HCT116 (cell line): ENCODE results near the gene TTYH2. TPM values are rescaled to one million over a fixed set of nuclear protein-coding genes. Genes with fewer than 3 reads are reported as not detected.

Source experiments
- ATAC-seq: fragments of 200-7000 bp; cut with Tn5 transposase; 2 replicates; pipeline ENCODE4 v1.9.1; 2020; ENCODE audit warnings: mild to moderate bottlenecking, moderate library complexity
- BruUV-seq: library from RNA; stranded (reverse); fragments of 400-500 nt; replicated peaks from 2 replicates; lab custom pipeline; 2021; lab: Mats Ljungman, UMichigan
- CTCF ChIA-PET: fragments of 300-600 bp; sonication (Branson Sonifier 250); formaldehyde crosslinking; loops from one replicate; lab custom pipeline; 2021; ENCODE audit warnings: antibody characterized with exemption; lab: Charles Lee
- POLR2A ChIA-PET: fragments of 300-600, 350-600 bp; sonication (Branson Sonifier 250); formaldehyde crosslinking; loops from one replicate; lab custom pipeline; 2021; ENCODE audit warnings: antibody characterized with exemption; lab: Charles Lee
- RAD21 ChIA-PET, 2 experiments: fragments of 300-600 bp; sonication (Branson Sonifier 250); formaldehyde crosslinking; loops; one replicate each; lab custom pipeline; 2023; ENCODE audit warnings: low total read pairs in 2 of 2; ENCODE audit not compliant: uncharacterized antibody in 2 of 2, unreplicated experiment in 2 of 2, low non-redundant PET in 1 of 2; lab: Charles Lee
- DNase-seq: peaks from one replicate; pipeline ENCODE4 v3.0.0-alpha.2; 2010; ENCODE audit warnings: low read depth, low spot score
- H2AFZ ChIP-seq: fragments of 200-600 bp; shearing (Covaris generic), sonication (generic); 2 replicates; pipeline ENCODE4 v1.6.1; 2017; ENCODE audit warnings: low read depth, mixed run types, mixed read lengths, antibody characterized with exemption, low read length; ENCODE audit not compliant: poor library complexity, severe bottlenecking
- H3K27ac ChIP-seq: 2 replicates; pipeline ENCODE4 v1.5.1; 2012; ENCODE audit warnings: low read depth, low read length
- H3K27me3 ChIP-seq: fragments of 200-600 bp; sonication (generic); 2 replicates; pipeline ENCODE4 v1.6.1; 2016; ENCODE audit warnings: mixed run types, low read length, mixed read lengths; ENCODE audit not compliant: insufficient read depth
- H3K36me3 ChIP-seq, 2 experiments: fragments of 200-500 bp in 1 of 2; fragments of 200-600 bp in 1 of 2; sonication (Bioruptor generic) in 1 of 2; sonication (generic) in 1 of 2; 2 replicates each; pipeline versions ENCODE4 v1.5.1 to v1.6.1; 2014 to 2016; ENCODE audit warnings: low read length in 2 of 2, inconsistent platforms in 1 of 2, mixed read lengths in 1 of 2, mixed run types in 1 of 2; ENCODE audit not compliant: insufficient read depth in 2 of 2, control insufficient read depth in 1 of 2
- H3K4me1 ChIP-seq, 2 experiments: fragments of 200-600 bp in 1 of 2; sonication (generic) in 1 of 2; 2 replicates each; pipeline versions ENCODE4 v1.5.1 to v1.6.1; 2012 to 2017; ENCODE audit warnings: low read length in 2 of 2, inconsistent platforms in 1 of 2, mild to moderate bottlenecking in 1 of 2, mixed read lengths in 1 of 2, mixed run types in 1 of 2, moderate library complexity in 1 of 2; ENCODE audit not compliant: insufficient read depth in 2 of 2, control insufficient read depth in 1 of 2
- H3K4me2 ChIP-seq: fragments of 200-600 bp; sonication (generic); 2 replicates; pipeline ENCODE4 v1.6.1; 2017; ENCODE audit warnings: mixed run types, low read length, mixed read lengths
- H3K4me3 ChIP-seq, 2 experiments: fragments of 200-600 bp in 1 of 2; sonication (generic) in 1 of 2; replicated peaks in 1 of 2; 2 replicates each; pipeline ENCODE4 v1.5.1; 2011 to 2016; ENCODE audit warnings: low read length in 2 of 2, control low read depth in 1 of 2, low read depth in 1 of 2, mild to moderate bottlenecking in 1 of 2, mixed read lengths in 1 of 2, mixed run types in 1 of 2
- H3K79me2 ChIP-seq: fragments of 200-600 bp; sonication (generic); 2 replicates; pipeline ENCODE4 v1.6.1; 2017; ENCODE audit warnings: mild to moderate bottlenecking, mixed run types, low read length, moderate library complexity, mixed read lengths; ENCODE audit not compliant: insufficient read depth
- H3K9ac ChIP-seq: fragments of 200-600 bp; sonication (generic); 2 replicates; pipeline ENCODE4 v1.6.1; 2016; ENCODE audit warnings: low read length, mixed read lengths
- H3K9me2 ChIP-seq: fragments of 200-600 bp; sonication (generic), shearing (Covaris generic); 2 replicates; pipeline ENCODE4 v1.6.1; 2017; ENCODE audit warnings: mixed run types, mild to moderate bottlenecking, moderate library complexity; ENCODE audit not compliant: insufficient read depth
- H3K9me3 ChIP-seq, 2 experiments: fragments of 200-500 bp in 1 of 2; fragments of 200-600 bp in 1 of 2; sonication (Bioruptor generic) in 1 of 2; sonication (generic) in 1 of 2; 2 replicates each; pipeline ENCODE4 v1.6.1; 2014 to 2017; ENCODE audit warnings: low read length in 2 of 2, mixed read lengths in 2 of 2, inconsistent platforms in 1 of 2, low read depth in 1 of 2, mild to moderate bottlenecking in 1 of 2, mixed run types in 1 of 2, moderate library complexity in 1 of 2; ENCODE audit not compliant: control insufficient read depth in 1 of 2, insufficient read depth in 1 of 2
- H4K20me1 ChIP-seq: fragments of 200-600 bp; sonication (generic), shearing (Covaris generic); 2 replicates; pipeline ENCODE4 v1.6.1; 2017; ENCODE audit warnings: mixed run types, mild to moderate bottlenecking, moderate library complexity; ENCODE audit not compliant: insufficient read depth
- CBX3 ChIP-seq: IDR thresholded peaks from 2 replicates; pipeline ENCODE4 v1.6.1; 2012; ENCODE audit warnings: low read depth
- CEBPB ChIP-seq: IDR thresholded peaks from 2 replicates; pipeline ENCODE4 v1.6.1; 2012; ENCODE audit warnings: low read depth
- EGR1 ChIP-seq: IDR thresholded peaks from 2 replicates; pipeline ENCODE4 v1.6.1; 2012; ENCODE audit warnings: low read depth
- ELF1 ChIP-seq: IDR thresholded peaks from 2 replicates; pipeline ENCODE4 v1.6.1; 2012; ENCODE audit warnings: low read depth, borderline replicate concordance
- EZH2 ChIP-seq: fragments of 200-600 bp; sonication (generic); IDR thresholded peaks from 2 replicates; pipeline ENCODE4 v1.6.1; 2017; ENCODE audit warnings: antibody characterized with exemption, mixed run types
- EZH2phosphoT487 ChIP-seq: fragments of 200-600 bp; IDR thresholded peaks from 2 replicates; pipeline ENCODE4 v1.6.1; 2018; ENCODE audit warnings: antibody characterized with exemption, borderline replicate concordance
- FOSL1 ChIP-seq: IDR thresholded peaks from 2 replicates; pipeline ENCODE4 v1.6.1; 2012; ENCODE audit warnings: low read depth
- JUND ChIP-seq: IDR thresholded peaks from 2 replicates; pipeline ENCODE4 v1.6.1; 2012
- POLR2A ChIP-seq: IDR thresholded peaks from 2 replicates; pipeline ENCODE4 v1.7.0; 2011; ENCODE audit warnings: borderline replicate concordance; ENCODE audit not compliant: insufficient read depth, insufficient read length; ENCODE audit errors: extremely low read depth
- POLR2AphosphoS5 ChIP-seq: IDR thresholded peaks from 2 replicates; pipeline ENCODE4 v1.6.1; 2011; ENCODE audit warnings: mild to moderate bottlenecking, low read depth, low read length, moderate library complexity
- RAD21 ChIP-seq: IDR thresholded peaks from 2 replicates; pipeline ENCODE4 v1.6.1; 2012; ENCODE audit warnings: low read depth, mild to moderate bottlenecking
- YY1 ChIP-seq: IDR thresholded peaks from 2 replicates; pipeline ENCODE4 v1.6.1; 2011; ENCODE audit warnings: low read length, low read depth, moderate library complexity, mild to moderate bottlenecking; ENCODE audit not compliant: insufficient replicate concordance; ENCODE audit errors: extremely low read depth
- ZNF274 ChIP-seq: fragments of 200-500 bp; sonication (Bioruptor generic); IDR thresholded peaks from 2 replicates; pipeline ENCODE4 v1.6.1; 2014; ENCODE audit warnings: mild to moderate bottlenecking, low read depth, low read length, inconsistent platforms
- intact Hi-C: fragments of 100-400 bp; cut with micrococcal nuclease; formaldehyde crosslinking; loops from 2 replicates; pipeline ENCODE4 v1.10.0; 2022
- total RNA-seq: library from RNA; stranded (reverse); gene quantifications from one replicate; pipeline ENCODE4 v1.2.1, GENCODE V29; 2021; ENCODE audit not compliant: unreplicated experiment
- TF ChIP-seq, protein P1 (sequence below), 3 experiments: fragments of 200-600 bp in 1 of 3; sonication (generic) in 1 of 3; IDR thresholded peaks in 2 of 3; conservative IDR thresholded peaks in 1 of 3; 2 replicates each; pipeline ENCODE4 v1.5.1; 2012 to 2017; ENCODE audit warnings: low read depth in 2 of 3, low read length in 2 of 3, antibody characterized with exemption in 1 of 3, borderline replicate concordance in 1 of 3, control low read depth in 1 of 3, mild to moderate bottlenecking in 1 of 3, mixed read lengths in 1 of 3, mixed run types in 1 of 3, moderate library complexity in 1 of 3; ENCODE audit not compliant: insufficient read depth in 1 of 3
- TF ChIP-seq, protein P2 (sequence below): IDR thresholded peaks from 2 replicates; pipeline ENCODE4 v1.6.1; 2012
- TF ChIP-seq, protein P3 (sequence below): IDR thresholded peaks from 2 replicates; pipeline ENCODE4 v1.6.1; 2012
- TF ChIP-seq, protein P4 (sequence below): IDR thresholded peaks from 2 replicates; pipeline ENCODE4 v1.6.1; 2012; ENCODE audit warnings: low read depth

TTYH2 gene
- total RNA-seq, 1 experiment from 2014 or later: 10.8 TPM

DNA sequence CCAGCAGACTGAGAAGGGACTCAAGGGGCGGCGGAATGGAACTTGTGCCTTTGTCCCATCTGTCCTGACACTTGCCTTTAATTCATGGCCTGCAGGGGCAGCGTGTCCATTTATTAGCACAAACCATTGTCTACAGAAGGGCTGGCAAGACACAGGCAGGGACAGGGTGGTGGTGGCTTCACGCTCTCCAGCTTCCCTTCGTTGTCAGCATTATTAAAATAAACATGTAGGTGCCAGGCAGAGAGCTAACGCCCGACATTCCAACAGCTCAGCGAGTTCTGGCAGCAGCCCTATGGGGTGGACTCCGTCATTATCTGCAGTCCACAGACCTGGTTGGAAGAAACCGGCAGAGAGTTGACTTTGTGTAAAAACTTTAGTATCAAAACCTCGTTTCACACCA is 77.0 kb downstream of the TTYH2 start:
- H4K20me1 ChIP-seq: no peaks in the 10 kb centered on the region
- intact Hi-C loops: no loop called here
- H3K79me2 ChIP-seq: no peaks in the 10 kb centered on the region
- no peak overlapping the region for H3K27ac ChIP-seq
- H2AFZ ChIP-seq: no peak overlapping the region
- H3K36me3 ChIP-seq: no peaks in the 10 kb centered on the region
- no peaks in the 10 kb centered on the region for H3K4me1 ChIP-seq
- BruUV-seq: no TSS peak
- no peak overlapping the region for H3K4me3 ChIP-seq
- DNase-seq (no peak), ATAC-seq (peak; percentile 78)
- CTCF ChIA-PET: no interaction called here
- POLR2A ChIA-PET: no interaction called here
- H3K9ac ChIP-seq: no peak overlapping the region
- H3K9me3 ChIP-seq: no peaks in the 10 kb centered on the region
- RAD21 ChIA-PET: no interaction called here
- no peaks in the 10 kb centered on the region for H3K9me2 ChIP-seq
- H3K4me2 ChIP-seq: no peak overlapping the region
- TF ChIP-seq, protein P1, sequence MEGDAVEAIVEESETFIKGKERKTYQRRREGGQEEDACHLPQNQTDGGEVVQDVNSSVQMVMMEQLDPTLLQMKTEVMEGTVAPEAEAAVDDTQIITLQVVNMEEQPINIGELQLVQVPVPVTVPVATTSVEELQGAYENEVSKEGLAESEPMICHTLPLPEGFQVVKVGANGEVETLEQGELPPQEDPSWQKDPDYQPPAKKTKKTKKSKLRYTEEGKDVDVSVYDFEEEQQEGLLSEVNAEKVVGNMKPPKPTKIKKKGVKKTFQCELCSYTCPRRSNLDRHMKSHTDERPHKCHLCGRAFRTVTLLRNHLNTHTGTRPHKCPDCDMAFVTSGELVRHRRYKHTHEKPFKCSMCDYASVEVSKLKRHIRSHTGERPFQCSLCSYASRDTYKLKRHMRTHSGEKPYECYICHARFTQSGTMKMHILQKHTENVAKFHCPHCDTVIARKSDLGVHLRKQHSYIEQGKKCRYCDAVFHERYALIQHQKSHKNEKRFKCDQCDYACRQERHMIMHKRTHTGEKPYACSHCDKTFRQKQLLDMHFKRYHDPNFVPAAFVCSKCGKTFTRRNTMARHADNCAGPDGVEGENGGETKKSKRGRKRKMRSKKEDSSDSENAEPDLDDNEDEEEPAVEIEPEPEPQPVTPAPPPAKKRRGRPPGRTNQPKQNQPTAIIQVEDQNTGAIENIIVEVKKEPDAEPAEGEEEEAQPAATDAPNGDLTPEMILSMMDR (IDR thresholded peaks at IDR 0.05 in 2 of 3, conservative IDR thresholded peaks at IDR 0.05 in 1 of 3; ENCODE audit: borderline replicate concordance in 1 of 3, insufficient read depth in 1 of 3, low read depth in 2 of 3, low read length in 2 of 3): peak in 2 of 3 experiments; percentile 9 to 34; a peak in 2 of 6 replicates
- no peak for TF ChIP-seq YY1
- H3K27me3 ChIP-seq: no peaks in the 10 kb centered on the region

DNA sequence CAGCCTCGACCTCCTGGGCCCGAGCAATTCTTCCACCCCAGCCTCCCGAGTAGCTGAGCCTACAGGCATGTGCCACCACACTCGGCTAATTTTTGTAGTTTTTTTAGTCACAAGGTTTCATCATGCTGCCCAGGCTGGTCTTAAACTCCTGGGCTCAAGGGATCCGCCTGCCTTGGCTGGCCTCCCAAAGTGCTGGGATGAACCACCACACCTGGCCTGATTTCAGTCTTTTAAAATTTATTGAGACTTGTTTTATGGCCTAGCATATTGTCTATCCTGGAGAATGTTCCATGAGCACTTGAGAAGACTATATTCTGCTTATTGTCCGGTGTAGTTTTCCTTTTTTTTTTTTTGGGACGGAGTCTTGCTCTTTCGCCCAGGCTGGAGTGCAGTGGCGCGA is 79.1 kb downstream of the TTYH2 start:
- BruUV-seq: no TSS peak

More for the DNA sequence above, 79.1 kb downstream of the TTYH2 start:
- Histone ChIP-seq H3K36me3 (no peaks in the 10 kb centered on the region), H3K27ac (no peak overlapping the region), H2AFZ (no peak overlapping the region), H3K9ac (no peak overlapping the region), H3K9me3 (no peaks in the 10 kb centered on the region), H3K4me2 (no peak overlapping the region), H3K4me3 (no peak overlapping the region), H3K79me2 (no peaks in the 10 kb centered on the region), H3K9me2 (no peaks in the 10 kb centered on the region), H3K4me1 (peaks cover 0 to 8% of the 10 kb centered on the region in 2 experiments; a peak in 3 of 4 replicates), H4K20me1 (no peaks in the 10 kb centered on the region), H3K27me3 (no peaks in the 10 kb centered on the region)
- POLR2A ChIA-PET: no interaction called here
- TF ChIP-seq JUND (no peak), EZH2phosphoT487 (no peak), POLR2AphosphoS5 (no peak), FOSL1 (no peak), CBX3 (no peak), EZH2 (no peak), RAD21 (no peak), ZNF274 (no peak), POLR2A (no peak), EGR1 (no peak), CEBPB (no peak), ELF1 (no peak)
- TF ChIP-seq, protein P2, sequence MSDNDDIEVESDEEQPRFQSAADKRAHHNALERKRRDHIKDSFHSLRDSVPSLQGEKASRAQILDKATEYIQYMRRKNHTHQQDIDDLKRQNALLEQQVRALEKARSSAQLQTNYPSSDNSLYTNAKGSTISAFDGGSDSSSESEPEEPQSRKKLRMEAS: no peak
- TF ChIP-seq, protein P3, sequence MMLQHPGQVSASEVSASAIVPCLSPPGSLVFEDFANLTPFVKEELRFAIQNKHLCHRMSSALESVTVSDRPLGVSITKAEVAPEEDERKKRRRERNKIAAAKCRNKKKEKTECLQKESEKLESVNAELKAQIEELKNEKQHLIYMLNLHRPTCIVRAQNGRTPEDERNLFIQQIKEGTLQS: no peak
- TF ChIP-seq, protein P4, sequence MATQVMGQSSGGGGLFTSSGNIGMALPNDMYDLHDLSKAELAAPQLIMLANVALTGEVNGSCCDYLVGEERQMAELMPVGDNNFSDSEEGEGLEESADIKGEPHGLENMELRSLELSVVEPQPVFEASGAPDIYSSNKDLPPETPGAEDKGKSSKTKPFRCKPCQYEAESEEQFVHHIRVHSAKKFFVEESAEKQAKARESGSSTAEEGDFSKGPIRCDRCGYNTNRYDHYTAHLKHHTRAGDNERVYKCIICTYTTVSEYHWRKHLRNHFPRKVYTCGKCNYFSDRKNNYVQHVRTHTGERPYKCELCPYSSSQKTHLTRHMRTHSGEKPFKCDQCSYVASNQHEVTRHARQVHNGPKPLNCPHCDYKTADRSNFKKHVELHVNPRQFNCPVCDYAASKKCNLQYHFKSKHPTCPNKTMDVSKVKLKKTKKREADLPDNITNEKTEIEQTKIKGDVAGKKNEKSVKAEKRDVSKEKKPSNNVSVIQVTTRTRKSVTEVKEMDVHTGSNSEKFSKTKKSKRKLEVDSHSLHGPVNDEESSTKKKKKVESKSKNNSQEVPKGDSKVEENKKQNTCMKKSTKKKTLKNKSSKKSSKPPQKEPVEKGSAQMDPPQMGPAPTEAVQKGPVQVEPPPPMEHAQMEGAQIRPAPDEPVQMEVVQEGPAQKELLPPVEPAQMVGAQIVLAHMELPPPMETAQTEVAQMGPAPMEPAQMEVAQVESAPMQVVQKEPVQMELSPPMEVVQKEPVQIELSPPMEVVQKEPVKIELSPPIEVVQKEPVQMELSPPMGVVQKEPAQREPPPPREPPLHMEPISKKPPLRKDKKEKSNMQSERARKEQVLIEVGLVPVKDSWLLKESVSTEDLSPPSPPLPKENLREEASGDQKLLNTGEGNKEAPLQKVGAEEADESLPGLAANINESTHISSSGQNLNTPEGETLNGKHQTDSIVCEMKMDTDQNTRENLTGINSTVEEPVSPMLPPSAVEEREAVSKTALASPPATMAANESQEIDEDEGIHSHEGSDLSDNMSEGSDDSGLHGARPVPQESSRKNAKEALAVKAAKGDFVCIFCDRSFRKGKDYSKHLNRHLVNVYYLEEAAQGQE: no peak
- CTCF ChIA-PET: no interaction called here
- ATAC-seq (no peak), DNase-seq (no peak)
- intact Hi-C loops: no loop called here
- RAD21 ChIA-PET: no interaction called here
